Body of pancreas (tissue), 4 donors: Measurements from ENCODE around the gene KCNIP4.

Source experiments
- POLR2A ChIP-seq, 3 donors: fragments of 450-650 bp; IDR thresholded peaks; one replicate each; pipeline ENCODE4 v1.6.1; 2016; ENCODE audit warnings: antibody characterized with exemption in 3 of 3, mild to moderate bottlenecking in 2 of 3
- TF ChIP-seq, protein P1 (sequence below), 7 experiments: fragments of 450-650 bp in 4 of 7; fragments of 200-600 bp in 3 of 7; sonication (generic) in 3 of 7; IDR thresholded peaks; one replicate each; pipeline ENCODE4 v1.5.1; 2016 to 2019; ENCODE audit warnings: antibody characterized with exemption in 7 of 7

DNA sequence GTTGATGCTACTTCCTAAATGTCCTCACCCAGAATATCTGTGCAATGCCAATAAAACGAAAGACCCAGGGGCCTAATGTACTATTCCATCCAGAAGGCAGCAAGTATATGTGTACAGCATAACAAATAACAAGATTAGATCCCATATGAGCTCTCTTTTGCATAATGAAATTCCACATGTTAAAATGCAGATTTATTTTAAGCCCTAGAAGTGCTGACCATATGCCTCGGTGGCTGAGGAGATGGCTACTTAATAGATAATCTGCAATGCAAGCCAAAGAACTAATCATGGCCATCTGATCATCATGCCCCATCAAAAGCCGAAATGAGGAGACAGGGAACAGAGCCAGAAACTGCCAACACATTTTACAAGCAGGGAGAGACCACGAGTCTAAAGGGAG lies 293.5 kb downstream of the KCNIP4 start:
- TF ChIP-seq, protein P1, sequence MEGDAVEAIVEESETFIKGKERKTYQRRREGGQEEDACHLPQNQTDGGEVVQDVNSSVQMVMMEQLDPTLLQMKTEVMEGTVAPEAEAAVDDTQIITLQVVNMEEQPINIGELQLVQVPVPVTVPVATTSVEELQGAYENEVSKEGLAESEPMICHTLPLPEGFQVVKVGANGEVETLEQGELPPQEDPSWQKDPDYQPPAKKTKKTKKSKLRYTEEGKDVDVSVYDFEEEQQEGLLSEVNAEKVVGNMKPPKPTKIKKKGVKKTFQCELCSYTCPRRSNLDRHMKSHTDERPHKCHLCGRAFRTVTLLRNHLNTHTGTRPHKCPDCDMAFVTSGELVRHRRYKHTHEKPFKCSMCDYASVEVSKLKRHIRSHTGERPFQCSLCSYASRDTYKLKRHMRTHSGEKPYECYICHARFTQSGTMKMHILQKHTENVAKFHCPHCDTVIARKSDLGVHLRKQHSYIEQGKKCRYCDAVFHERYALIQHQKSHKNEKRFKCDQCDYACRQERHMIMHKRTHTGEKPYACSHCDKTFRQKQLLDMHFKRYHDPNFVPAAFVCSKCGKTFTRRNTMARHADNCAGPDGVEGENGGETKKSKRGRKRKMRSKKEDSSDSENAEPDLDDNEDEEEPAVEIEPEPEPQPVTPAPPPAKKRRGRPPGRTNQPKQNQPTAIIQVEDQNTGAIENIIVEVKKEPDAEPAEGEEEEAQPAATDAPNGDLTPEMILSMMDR (IDR thresholded peaks at IDR 0.05) = no peak
- TF ChIP-seq POLR2A (IDR thresholded peaks at IDR 0.05) = no peak
